Ishikawa (cell line): ENCODE data around the gene CHCHD5.

Experiments used
- CEBPB ChIP-seq: IDR thresholded peaks from 2 replicates; pipeline ENCODE4 v1.6.1; 2012
- CREB1 ChIP-seq: IDR thresholded peaks from 2 replicates; pipeline ENCODE4 v1.6.1; 2012; ENCODE audit warnings: low read depth
- EGR1 ChIP-seq: IDR thresholded peaks from 2 replicates; pipeline ENCODE4 v1.6.1; 2012
- EP300 ChIP-seq: IDR thresholded peaks from 2 replicates; pipeline ENCODE4 v1.6.1; 2012; ENCODE audit warnings: borderline replicate concordance
- FOXM1 ChIP-seq: IDR thresholded peaks from 2 replicates; pipeline ENCODE4 v1.6.1; 2012; ENCODE audit warnings: low read depth, borderline replicate concordance
- NFIC ChIP-seq: IDR thresholded peaks from 2 replicates; pipeline ENCODE4 v1.6.1; 2012
- RAD21 ChIP-seq: IDR thresholded peaks from 2 replicates; pipeline ENCODE4 v1.6.1; 2012; ENCODE audit warnings: low read depth
- TAF1 ChIP-seq: IDR thresholded peaks from 2 replicates; pipeline ENCODE4 v1.6.1; 2012; ENCODE audit warnings: low read depth, mild to moderate bottlenecking
- TCF12 ChIP-seq: IDR thresholded peaks from 2 replicates; pipeline ENCODE4 v1.6.1; 2012; ENCODE audit warnings: low read depth
- TEAD4 ChIP-seq: IDR thresholded peaks from 2 replicates; pipeline ENCODE4 v1.6.1; 2012
- YY1 ChIP-seq: IDR thresholded peaks from 2 replicates; pipeline ENCODE4 v1.6.1; 2012; ENCODE audit warnings: low read depth
- ZBTB7A ChIP-seq: IDR thresholded peaks from 2 replicates; pipeline ENCODE4 v1.6.1; 2012; ENCODE audit warnings: low read depth
- TF ChIP-seq, protein P1 (sequence below): IDR thresholded peaks from 2 replicates; pipeline ENCODE4 v1.6.1; 2012
- TF ChIP-seq, protein P2 (sequence below): IDR thresholded peaks from 2 replicates; pipeline ENCODE4 v1.6.1; 2012
- TF ChIP-seq, protein P3 (sequence below): IDR thresholded peaks from 2 replicates; pipeline ENCODE4 v1.6.1; 2012; ENCODE audit warnings: low read depth, mild to moderate bottlenecking

CHCHD5 gene

DNA sequence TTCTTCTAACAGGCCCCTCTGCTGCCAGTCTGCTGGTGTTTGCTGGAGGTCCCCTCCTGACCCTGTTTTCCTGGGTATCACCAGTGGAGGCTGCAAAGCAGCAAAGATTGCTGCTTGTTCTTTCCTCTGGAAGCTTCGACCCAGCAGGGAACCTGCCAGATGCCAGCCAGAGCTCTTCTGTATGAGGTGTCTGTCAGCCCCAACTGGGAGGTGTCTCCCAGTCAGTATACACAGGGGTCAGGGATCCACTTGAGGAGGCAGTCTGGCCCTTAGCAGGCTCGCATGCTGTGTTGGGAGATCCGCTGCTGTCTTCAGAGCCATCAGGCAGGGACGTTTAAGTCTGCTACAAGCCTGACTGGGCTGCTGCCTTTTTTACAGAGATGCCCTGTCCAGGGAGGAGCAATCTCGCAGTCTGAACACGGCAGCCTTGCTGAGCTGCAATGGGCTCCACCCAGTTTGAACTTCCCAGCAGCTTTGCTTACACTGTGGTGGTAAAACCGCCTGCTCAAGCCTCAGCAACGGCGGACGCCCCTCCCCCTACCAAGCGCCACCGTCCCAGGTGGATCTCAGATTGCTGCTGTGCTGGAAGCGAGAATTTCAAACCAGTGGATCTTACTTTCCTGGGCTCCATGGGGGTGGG, 29.9 kb downstream of the CHCHD5 start:
- TF ChIP-seq, protein P1, sequence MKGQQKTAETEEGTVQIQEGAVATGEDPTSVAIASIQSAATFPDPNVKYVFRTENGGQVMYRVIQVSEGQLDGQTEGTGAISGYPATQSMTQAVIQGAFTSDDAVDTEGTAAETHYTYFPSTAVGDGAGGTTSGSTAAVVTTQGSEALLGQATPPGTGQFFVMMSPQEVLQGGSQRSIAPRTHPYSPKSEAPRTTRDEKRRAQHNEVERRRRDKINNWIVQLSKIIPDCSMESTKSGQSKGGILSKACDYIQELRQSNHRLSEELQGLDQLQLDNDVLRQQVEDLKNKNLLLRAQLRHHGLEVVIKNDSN, result no peak
- TF ChIP-seq CREB1 (no peak), TEAD4 (no peak), ZBTB7A (no peak), CEBPB (no peak), YY1 (no peak), TAF1 (no peak), EP300 (no peak), TCF12 (no peak), EGR1 (no peak), NFIC (no peak)
- TF ChIP-seq, protein P2, sequence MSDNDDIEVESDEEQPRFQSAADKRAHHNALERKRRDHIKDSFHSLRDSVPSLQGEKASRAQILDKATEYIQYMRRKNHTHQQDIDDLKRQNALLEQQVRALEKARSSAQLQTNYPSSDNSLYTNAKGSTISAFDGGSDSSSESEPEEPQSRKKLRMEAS, result no peak
- TF ChIP-seq, protein P3, sequence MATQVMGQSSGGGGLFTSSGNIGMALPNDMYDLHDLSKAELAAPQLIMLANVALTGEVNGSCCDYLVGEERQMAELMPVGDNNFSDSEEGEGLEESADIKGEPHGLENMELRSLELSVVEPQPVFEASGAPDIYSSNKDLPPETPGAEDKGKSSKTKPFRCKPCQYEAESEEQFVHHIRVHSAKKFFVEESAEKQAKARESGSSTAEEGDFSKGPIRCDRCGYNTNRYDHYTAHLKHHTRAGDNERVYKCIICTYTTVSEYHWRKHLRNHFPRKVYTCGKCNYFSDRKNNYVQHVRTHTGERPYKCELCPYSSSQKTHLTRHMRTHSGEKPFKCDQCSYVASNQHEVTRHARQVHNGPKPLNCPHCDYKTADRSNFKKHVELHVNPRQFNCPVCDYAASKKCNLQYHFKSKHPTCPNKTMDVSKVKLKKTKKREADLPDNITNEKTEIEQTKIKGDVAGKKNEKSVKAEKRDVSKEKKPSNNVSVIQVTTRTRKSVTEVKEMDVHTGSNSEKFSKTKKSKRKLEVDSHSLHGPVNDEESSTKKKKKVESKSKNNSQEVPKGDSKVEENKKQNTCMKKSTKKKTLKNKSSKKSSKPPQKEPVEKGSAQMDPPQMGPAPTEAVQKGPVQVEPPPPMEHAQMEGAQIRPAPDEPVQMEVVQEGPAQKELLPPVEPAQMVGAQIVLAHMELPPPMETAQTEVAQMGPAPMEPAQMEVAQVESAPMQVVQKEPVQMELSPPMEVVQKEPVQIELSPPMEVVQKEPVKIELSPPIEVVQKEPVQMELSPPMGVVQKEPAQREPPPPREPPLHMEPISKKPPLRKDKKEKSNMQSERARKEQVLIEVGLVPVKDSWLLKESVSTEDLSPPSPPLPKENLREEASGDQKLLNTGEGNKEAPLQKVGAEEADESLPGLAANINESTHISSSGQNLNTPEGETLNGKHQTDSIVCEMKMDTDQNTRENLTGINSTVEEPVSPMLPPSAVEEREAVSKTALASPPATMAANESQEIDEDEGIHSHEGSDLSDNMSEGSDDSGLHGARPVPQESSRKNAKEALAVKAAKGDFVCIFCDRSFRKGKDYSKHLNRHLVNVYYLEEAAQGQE, result no peak

DNA sequence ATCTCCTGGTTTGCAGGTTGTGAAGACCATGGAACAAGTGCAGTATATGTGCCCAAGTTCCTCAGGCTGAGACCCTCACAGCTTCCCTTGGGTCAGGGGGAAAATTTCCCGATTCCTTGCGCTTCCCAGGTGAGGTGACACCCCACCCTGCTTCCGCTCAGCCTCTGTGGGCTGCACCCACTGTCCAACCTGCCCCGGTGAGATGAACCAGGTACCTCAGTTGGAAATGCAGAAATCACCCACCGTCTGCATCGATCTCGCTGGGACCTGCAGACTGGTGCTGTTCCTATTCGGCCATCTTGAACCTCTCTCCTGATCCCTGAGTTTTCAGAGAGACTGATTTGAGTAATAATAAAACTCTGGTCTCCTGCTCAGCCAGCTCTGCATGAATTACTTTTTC, 30.6 kb downstream of the CHCHD5 start:
- TF ChIP-seq TCF12 (no peak), RAD21 (no peak)

DNA sequence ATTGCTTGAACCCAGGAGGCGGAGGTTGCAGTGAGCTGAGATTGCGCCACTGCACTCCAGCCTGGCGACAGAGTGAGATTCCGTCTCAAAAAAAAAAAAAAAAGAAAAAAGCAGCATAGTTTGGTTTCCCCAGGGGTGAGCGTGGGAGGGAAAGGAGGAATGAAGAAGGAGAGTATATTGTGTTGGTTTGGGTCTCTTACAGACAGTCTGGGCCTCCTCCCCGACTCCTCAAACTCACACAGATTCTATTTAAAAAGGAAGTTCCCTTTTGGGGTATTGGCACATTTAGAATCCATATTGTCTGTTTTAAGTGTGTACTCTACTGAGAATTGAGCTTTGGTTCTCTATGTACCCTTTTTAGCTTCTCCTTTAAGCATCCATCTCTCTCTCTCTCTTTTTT, 34.0 kb downstream of the CHCHD5 start:
- TF ChIP-seq, protein P2, result no peak
- TF ChIP-seq TCF12 (no peak), CREB1 (no peak)

DNA sequence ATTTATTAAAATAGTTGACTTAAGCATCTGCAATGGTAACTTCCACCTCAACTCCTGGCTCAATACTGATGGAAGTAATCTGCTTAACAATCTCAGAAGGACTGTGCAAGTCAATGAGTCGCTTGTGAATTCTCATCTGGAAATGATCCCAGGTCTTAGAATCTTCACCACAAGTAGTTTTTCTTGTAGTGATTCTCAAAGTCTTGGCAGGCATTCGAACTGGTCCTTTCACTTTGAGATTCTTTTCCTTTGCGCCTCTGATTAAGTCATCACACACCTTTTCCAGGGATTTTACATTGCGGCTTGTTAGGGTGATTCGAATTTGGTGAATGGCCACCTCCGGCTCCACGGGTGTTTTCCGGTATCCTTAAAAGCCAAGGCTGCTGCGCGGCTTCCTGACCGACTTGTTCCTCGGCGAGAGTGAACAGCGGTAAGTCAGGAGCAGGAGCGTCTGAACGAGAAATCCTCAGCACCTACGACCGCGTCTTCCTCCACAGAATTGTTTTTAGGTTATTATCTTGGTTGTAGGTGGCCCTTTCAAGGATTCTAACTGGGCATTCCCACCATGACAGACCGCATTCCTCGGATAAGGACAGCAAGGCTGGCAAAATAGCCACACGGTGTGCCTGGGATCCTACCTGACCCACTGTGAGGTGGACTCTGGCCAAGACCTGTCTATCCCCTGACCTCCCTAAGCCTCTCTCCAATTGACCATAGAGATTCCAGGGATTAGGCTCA, 37.5 kb downstream of the CHCHD5 start:
- TF ChIP-seq, protein P2, result no peak
- TF ChIP-seq CEBPB, result no peak
- TF ChIP-seq FOXM1, result no peak
- TF ChIP-seq EP300, result no peak
- no peak for TF ChIP-seq EGR1
- TF ChIP-seq ZBTB7A, result no peak
- TF ChIP-seq TAF1, result no peak
- TF ChIP-seq, protein P1, result no peak
- no peak for TF ChIP-seq YY1
- TF ChIP-seq TEAD4, result no peak
- no peak for TF ChIP-seq CREB1
- TF ChIP-seq, protein P3, result no peak
- no peak for TF ChIP-seq RAD21
- TF ChIP-seq NFIC, result no peak
- no peak for TF ChIP-seq TCF12

DNA sequence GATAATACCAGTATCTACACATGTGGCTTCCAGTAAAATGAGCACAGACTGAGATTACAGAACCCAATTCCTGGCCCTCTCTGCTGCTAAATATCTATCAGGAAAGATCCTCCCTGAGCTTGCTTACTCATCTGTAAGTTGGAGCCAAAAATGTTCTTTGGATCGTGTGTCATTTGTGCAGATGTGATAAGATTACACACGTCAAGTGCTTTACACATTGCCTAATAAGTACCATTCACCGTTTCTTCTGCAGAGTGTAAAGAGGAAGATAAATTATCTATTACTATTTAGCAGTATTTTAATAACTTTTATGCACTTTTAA, 38.1 kb downstream of the CHCHD5 start:
- TF ChIP-seq, protein P2, result no peak
- TF ChIP-seq, protein P3, result no peak
- no peak for TF ChIP-seq TCF12
- TF ChIP-seq RAD21, result no peak
- no peak for TF ChIP-seq EGR1
- TF ChIP-seq NFIC, result no peak
- TF ChIP-seq CEBPB, result no peak
- no peak for TF ChIP-seq EP300
- TF ChIP-seq, protein P1, result no peak
- TF ChIP-seq TEAD4, result no peak
- TF ChIP-seq ZBTB7A, result no peak
- no peak for TF ChIP-seq CREB1
- TF ChIP-seq FOXM1, result no peak
- no peak for TF ChIP-seq TAF1
- no peak for TF ChIP-seq YY1
